ENCODE measurements around the gene RFX8.

- TF ChIP-seq RFX5 (IDR thresholded peaks at IDR 0.05; ENCODE audit: borderline replicate concordance, low read depth, low read length) (no peak), MAX (IDR thresholded peaks at IDR 0.05) (no peak), NANOG (IDR thresholded peaks at IDR 0.05; ENCODE audit: insufficient read depth, low read depth, low read length, poor library complexity, severe bottlenecking) (no peak), EGR1 (IDR thresholded peaks at IDR 0.05; ENCODE audit: borderline replicate concordance, low read depth, low read length) (no peak), CTCF (IDR thresholded peaks at IDR 0.05; ENCODE audit: control extremely low read depth in 1 of 3, insufficient read depth in 1 of 3, low read depth in 1 of 3, low read length in 3 of 3) (no peak), GABPA (IDR thresholded peaks at IDR 0.05; ENCODE audit: borderline replicate concordance, insufficient read depth, low read length) (no peak), CHD1 (IDR thresholded peaks at IDR 0.05; ENCODE audit: low read depth, low read length) (no peak), ASH2L (IDR thresholded peaks at IDR 0.05; ENCODE audit: low read length) (no peak), CEBPB (IDR thresholded peaks at IDR 0.05; ENCODE audit: low read depth, low read length) (no peak), POLR2AphosphoS5 (IDR thresholded peaks at IDR 0.05; ENCODE audit: low read depth, low read length) (no peak), GTF2F1 (IDR thresholded peaks at IDR 0.05; ENCODE audit: borderline replicate concordance, low read depth, low read length) (no peak)
Measured at GRCh38 chr2:101520246-101520645, 45.3 kb upstream of the RFX8 start.

All from H1 (cell line).